ENCODE data around the gene CTBP2.

Gene CTBP2

DNA sequence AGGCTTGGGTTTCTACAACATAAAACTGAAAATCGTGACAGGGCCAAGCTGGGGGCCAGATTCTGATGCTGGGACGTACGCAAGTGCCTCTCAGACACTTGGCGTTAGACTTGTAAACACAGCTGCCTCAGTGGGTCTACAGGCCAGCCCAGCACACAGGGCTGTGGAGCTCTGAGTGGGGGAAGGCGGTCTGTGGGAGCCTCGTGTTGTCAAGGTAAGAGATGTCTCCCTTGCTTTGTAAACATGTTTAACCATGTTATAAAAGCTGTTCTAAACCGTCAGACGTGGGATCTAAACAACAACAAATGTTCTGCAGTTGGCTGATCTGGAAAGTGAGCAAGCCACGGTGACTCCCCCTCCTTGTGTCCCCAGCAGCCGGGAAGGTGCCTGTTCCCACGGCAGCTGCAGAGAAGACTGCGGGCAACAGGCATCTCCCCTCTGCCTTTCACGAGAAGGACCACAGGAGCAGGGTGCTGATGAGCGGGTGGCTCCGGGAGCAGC lies 150.7 kb downstream of the CTBP2 start:
- DNase-seq (ENCODE audit: low read depth), result no peak

DNA sequence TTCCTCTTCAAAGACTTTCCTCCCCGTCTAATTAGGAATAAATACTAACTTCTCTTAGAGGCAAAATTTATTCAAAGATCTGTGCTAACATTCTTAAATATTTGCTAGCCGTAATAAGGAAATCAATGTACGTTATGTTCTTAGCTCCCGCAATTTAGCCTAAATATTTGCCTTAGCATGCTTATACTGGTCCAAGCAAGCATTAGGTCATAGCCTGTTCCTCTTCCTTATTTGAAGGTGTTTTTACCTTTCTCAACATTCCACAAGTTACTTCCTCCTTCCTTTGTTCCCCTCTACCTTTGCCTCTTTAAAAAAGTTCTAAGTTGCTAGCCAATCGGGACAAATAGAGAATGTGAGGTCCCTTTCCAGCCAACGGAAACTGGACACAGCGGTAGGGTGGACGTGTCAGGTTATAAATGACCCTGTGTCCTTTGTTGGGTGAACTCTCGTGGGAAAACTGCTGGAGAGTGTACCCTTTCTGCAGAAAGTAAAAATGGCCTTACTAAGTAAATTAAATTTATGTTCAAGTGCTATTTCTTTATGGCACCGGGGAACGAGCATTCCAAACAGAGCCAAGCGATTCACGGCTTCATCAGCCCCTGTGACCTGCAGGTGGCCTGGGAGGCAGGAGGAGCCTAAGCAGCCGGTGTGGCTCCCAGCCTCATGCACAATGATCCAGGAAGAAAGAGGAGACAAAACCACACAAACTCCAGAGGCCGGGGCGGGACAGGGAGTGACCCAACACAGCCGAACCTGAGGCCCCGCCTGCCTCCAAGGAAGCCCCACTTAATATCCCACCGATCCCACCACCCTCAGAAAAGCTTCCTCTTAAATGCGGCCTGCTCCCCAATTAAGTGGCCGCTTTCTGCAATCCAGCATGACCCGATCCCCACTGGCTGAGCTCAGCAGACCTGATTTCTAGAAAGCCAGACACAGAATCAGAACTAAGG lies 151.4 kb downstream of the CTBP2 start:
- DNase-seq (ENCODE audit: low read depth), result no peak

DNA sequence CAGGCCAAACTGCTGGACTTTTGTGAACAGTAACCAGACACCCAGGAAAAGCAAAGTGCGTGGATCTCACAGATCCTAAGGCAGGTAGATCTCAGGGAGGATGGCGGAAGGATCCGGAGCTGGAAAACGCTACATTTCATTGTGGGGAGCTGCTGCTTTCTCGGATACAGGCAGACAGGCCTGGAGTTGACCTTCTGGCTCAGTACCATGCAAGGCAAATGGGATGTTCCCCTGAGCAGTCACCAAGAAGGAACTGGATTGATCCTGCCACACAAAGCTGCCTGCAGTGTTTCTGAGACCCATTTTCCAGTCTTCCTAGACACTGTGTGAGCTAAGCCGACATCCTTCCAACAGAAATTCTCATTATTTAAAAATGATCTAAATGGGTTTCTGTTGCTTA lies 152.9 kb downstream of the CTBP2 start:
- DNase-seq (ENCODE audit: low read depth), result no peak

- no peak for DNase-seq (ENCODE audit: low read depth)
Measured at GRCh38 chr10:125006921-125007426, 153.4 kb downstream of the CTBP2 start.

DNA sequence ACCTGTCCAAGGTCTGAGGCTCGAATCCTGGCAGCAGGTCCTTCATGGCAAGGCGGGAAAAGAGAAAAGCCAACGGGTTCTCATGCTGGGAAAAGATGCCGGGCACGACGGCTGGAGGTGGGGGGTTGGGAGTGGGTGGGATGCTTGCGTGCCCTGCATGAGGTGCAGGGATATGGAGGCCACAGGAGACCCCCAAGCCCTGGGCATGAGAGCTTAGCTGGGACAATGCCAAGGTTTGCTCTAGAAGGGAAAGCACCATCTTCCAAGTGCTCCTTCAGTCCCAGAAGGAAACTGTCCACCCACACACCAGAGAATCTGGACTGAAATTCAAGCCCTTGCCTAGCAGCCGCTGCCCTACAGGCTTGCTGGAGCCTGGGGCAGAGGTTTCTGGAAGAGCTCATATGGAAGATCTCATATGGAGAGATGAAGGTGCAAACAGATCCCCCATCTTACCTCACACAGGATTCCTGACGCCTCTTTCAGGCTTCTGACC lies 154.1 kb downstream of the CTBP2 start:
- DNase-seq (ENCODE audit: low read depth), result no peak

GRCh38 chr10:125005312-125006187 lies 154.8 kb downstream of the CTBP2 start:
- no peak for DNase-seq (ENCODE audit: low read depth)

- DNase-seq (ENCODE audit: low read depth), result no peak
Measured at GRCh38 chr10:125004571-125005311, 155.6 kb downstream of the CTBP2 start.

- DNase-seq (ENCODE audit: low read depth), result no peak
Measured at GRCh38 chr10:125003901-125004467, 156.4 kb downstream of the CTBP2 start.

DNA sequence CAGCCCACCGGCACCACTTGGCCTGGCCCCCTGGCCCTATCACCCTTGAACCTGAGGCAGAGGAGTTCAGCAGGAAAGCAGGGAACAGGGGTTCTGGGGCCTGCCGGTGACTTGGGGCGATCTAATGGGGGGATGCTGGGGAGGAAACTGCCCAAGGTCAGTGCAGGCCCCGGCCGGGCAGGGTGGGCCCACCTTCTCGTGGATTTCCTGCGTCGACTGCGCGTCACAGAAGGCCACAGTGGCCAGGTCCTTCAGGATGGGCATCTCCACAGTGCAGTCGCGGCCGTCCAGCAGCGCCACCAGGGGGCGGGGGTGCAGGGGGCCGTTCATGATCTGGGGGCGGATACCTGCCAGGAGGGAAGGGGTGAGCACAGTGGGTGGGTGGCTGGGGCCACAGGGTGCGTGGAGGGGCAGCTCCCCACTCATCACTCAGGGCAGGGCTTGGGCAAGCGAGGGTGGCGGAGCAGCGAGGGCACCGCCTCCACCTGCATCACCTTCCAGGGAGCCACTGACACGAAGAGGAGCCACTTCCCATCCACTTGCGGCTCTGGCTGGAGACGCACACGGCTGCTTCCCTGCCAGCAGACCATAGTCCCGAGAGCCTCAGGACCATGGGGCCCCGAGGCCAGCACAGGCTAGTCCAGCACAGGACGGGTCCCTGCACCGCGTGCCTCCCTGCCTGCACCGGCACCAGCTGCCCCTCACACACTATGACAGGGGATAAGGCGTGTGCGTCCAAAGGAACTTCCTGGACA lies 157.0 kb downstream of the CTBP2 start:
- DNase-seq (ENCODE audit: low read depth), result no peak

GRCh38 chr10:125002423-125003145 lies 157.8 kb downstream of the CTBP2 start:
- no peak for DNase-seq (ENCODE audit: low read depth)

- DNase-seq (ENCODE audit: low read depth), result no peak
Measured at GRCh38 chr10:125002047-125002422, 158.3 kb downstream of the CTBP2 start.

GRCh38 chr10:125001313-125002046 lies 158.9 kb downstream of the CTBP2 start:
- DNase-seq (ENCODE audit: low read depth), result no peak

DNA sequence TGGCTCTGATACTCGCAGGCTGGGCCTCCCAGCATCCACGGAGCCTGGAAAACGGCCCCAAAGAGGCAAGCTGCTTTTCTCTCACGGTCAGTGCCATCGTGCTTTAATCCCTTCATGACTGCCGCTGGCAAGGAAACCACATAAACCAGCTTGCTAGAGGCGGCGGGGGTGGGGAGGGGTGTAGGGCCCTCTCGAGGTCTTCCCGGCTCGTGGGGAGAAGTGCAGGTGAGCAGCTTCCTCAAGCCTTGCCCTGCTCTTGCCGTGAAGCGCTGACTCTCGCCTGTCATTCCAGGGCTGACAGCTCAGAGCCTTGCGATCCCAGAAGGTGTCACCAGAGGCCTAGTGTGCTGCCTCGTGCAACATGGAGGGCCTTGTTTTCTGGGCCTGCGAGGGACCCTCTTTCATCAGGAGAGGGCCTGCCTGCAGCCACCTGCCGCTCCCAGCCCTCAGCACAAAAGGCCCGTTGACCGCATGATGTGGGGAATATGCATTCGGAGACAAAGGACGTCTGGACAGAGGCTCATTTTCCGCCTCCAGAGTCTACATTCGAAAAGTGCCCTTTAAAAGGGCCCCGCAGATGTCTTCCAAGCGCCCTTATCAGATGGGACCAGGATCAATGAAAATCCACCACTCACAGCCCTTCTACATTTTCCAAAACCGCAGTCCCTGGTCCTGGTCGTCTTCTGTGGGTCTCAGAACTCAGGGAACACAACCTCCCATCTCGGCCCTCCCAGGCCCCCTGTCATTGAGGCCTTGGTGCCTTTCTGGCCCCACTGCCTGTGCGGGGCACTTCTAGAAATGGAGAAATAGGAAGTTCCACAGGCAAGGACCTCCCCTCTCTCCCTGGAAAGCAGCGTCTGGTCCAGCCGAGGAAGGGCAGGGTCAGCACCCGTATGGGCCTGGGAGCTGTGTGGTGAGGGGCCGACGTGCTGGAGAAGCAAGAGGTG lies 159.7 kb downstream of the CTBP2 start:
- no peak for DNase-seq (ENCODE audit: low read depth)

DNA sequence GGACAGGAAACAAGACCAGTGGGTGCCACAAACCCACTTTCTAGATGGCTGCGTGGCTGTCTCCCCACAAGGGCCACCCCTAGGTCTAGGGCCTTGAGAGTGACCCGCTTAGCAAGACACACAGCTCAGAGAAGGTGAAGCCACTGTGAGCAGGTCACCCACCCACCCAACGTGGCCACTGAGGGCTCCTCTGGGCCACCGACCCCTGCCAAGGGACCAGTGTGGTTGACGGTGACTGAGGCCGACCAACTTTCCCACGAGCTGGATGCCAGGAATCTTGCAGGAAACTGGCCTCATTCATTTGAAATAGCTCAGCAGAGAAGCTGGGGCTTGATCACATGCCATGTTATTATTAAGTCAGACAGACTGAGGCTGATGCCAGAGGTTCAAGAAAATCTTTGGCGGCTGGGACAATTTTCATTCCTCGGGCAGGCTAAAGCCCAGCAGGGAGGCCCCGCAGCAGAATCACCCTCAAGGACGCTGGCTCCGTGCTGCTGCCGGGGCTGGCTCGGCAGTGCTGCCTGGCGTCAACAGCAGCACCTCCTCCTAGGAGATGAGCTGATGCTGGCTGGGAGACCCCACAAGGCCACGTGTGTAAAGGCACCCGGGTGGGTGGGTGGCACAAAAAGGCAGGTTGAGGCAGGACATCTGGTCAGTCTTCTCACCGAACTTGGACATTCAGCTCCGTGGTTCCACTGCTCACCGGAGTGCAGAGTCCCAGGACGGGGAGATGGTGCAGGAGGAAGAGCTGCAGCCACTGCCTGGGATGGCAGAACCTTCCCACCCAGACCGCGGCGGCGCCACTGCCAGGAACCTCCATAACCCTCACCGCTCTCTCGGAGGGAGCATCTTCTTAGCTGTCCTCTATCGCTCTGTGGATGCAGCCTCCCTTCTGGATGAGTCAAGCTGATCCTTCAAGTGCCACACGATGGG lies 160.7 kb downstream of the CTBP2 start:
- no peak for DNase-seq (ENCODE audit: low read depth)

GRCh38 chr10:124998624-124999291 lies 161.6 kb downstream of the CTBP2 start:
- no peak for DNase-seq (ENCODE audit: low read depth)
